NOMO-1 treated with DMSO at 0.1 percent for 48 hours (cell line): Measurements from ENCODE around the gene UPF3A.
"Not testable (repeated sequence)": the region's sequence is repeated elsewhere in the genome, so short reads cannot be mapped to it uniquely, and the experiment has no call there.

Experiments
- DNase-seq: peaks from one replicate; lab custom pipeline; 2025; ENCODE audit not compliant: unreplicated experiment; lab: John Stamatoyannopoulos, UW

UPF3A gene

DNA sequence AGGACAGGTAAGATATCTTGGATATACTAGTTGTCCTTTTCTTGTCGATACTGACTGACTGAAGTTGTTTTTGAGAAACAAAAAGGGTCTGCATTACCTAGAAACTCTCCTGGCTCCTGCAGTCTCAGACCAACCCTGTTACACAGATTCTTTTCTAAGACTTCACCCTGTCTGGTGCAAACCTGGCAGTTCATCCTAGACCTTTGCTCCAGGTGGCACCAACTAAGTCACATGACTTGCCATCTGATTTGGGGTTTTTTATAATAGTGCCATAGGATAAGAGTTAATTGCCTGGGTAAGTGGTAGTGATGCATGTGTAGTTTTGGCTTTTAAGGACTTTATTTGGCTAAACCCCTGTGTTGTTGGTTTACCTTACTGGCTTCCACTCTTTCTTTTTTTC lies 47.2 kb downstream of the UPF3A start:
- no peak for DNase-seq

DNA sequence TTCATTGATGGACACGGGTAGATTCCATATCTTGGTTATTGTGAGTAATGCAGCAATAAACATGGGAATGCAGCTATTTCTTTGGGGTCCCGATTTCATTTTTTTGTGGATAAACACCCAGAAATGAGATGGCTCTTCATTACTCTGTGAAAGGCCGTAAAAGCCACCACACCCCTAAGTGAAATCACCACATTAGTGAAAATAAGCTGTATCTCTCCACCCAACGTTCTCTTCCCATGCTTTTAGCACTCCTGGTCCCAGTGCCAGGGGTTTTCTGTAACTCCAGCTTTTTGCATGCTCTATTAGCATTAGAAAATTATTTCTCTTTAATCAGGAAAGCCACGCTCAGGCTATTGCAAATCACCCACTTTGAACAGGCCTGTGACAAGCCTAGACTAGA lies 48.7 kb downstream of the UPF3A start:
- no peak for DNase-seq

DNA sequence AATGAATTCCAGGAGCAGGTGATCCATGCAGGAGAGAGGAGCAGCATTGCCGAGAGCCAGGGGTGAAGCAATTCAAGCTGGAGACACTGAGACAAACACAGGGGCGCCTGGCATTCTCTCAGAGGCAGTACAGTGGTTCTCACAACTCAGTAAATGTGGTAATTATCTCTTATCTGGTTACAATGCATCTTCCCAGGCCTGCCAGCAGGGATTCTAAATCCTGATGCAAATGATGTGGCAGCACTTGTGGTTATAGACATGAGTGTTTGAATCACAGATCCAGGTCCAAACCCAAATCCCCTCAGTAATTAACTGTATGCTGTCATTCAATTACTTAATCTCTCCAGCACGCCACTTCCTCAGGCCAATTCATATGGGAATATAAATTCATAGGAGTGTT lies 52.5 kb downstream of the UPF3A start:
- not testable (repeated sequence) for DNase-seq

DNA sequence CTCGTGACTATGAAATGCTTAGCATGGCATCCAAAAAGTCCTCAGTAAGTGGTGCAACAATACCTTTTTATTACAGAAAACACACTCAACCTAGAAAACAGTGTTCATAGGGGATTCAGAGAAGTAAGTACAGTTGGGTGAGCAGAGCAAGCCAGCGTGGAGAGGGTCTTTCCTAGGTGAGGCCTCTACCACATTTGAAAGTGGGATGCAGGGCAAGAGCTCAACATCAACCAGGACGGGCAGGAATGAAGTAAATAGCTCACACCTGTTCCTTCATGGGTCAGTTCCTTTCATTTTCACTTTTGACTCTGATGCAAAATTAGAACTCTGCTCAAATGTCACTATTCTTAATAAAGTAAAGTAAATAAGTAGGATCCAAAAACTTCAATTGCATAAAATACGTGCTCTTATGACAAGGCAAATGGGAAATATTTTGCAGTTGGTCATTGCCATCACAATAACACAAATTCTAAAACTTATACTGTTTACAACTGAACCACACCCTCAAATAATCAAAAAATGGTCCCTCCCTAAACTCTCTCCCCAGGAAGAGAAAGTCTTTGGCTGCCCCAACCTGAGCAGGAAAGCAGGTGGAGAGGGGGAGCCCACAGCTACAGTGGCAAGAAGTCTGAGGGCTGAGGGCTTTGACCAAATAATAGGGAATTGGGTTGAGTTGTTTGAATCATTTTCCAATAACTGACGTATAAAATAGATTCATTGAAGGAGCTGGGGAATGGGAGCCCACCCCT lies 53.1 kb downstream of the UPF3A start:
- no peak for DNase-seq

DNA sequence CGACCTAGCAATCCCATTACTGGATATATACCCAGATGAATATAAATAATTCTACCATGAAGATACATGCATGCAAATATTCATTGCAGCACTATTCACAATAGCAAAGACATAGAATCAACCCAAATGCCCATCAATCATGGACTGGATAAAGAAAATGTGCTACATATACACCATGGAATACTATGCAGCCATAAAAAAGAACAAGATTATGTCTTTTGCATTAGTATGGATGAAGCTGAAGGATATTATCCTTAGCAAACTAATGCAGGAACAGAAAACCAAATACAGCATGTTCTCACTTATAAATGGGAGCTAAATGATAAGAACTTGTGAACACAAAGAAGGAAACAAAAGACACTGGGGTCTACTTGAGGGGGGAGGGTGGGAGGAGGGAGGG lies 55.1 kb downstream of the UPF3A start:
- not testable (repeated sequence) for DNase-seq

DNA sequence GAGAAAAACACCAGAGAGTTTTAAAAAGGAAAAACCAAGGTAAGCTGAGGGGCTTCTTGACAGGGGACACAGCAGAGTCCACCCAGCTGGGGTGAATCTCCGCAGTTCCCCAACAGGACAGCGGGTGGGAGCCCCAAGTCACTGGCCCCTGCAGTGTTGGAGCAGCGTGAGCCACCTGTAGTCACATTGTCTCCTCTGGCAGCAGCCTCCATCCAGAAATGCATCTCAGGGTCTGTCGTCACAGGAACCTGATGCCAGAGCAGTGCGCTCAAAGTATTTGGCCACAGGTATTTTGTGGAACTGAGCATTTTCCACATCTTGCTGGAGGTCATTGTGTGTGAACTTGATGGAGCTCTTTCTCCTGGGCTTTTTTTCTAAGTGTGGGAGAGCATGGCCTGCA lies 57.6 kb downstream of the UPF3A start:
- no peak for DNase-seq

DNA sequence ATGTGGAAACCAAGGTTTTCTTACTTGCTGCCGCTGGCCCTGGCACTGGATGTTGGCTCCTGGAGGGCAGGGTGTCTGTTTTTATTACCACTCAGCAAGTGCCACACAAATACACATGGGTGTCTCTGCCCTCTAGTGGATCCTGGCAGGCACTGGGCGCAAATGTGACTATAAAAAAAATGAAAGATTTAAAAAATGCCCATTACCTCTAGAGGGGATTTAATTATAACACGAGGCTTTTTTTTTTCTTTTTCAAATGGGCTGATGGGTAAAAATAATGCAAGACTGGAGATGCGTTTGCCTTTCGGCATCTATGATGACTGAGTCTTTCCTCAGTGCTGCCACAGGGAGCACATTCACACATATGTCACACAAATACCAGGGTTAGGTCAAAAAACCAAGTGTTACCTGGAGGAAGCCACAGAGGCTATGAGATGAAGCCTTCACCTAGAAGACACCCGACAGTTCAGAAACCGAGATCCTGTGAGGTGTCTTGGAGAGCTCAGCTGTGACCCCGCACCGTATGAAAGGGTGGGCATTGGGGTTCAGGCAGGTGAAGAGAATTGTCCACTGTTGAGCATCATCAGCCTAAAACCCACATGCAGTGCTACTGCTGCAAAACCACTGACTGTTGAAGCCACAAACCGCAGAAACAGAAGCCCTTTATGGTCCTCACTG lies 58.6 kb downstream of the UPF3A start:
- peak; percentile 55 for DNase-seq

DNA sequence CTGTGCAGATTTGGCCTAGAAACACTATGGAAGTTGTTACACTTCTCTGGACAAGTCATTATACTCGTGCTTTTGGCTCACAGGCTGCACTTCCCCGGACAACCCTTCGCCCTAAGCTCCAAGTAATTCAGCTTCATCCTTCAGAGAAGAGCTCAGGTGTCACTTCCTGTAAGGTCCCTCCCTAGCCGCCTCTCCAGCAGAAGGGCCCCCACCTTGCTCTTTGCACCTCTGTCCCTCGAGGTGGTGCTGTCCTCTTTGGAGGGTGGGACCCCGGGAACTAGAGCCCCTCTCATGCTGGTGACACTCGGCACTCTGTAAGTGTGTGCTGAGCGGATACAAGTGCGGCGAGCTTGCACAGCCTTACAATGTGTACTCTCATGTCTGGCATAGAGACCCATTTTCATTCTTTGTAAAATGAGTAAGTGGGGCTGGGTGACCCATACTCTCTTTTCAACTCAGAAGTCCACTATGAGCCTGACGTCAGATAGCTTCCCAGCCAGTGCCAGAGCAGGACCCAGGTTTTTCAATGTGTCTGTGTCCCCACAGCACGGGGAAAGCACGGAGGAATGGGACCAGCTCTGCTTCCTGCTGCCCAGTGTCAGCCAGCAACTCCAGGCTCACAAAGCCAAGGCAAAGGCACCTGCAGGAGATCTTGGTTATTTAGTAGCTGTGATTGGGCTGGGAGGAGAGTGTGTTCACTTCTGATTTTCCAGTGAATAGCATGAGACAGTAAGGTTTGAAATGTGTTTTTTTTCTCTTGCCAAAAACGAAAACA lies 59.8 kb downstream of the UPF3A start:
- DNase-seq = no peak

DNA sequence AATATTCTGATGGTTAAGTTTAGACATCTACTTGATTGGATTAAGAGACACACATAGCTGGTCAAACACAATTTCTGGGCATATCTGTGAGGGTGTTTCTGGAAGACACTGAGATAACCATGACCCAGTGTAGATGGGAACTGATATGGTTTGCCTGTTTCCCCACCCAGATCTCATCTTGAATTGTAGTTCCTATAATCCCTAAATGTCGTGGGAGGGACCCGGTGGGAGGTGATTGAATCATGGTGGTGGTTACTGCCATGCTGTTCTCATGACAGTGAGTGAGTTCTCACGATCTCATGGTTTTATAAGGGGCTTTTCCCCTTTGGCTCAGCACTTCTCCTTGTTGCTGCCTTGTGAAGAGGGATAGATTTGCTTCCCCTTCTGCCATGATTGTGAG lies 65.9 kb downstream of the UPF3A start:
- DNase-seq = not testable (repeated sequence)

DNA sequence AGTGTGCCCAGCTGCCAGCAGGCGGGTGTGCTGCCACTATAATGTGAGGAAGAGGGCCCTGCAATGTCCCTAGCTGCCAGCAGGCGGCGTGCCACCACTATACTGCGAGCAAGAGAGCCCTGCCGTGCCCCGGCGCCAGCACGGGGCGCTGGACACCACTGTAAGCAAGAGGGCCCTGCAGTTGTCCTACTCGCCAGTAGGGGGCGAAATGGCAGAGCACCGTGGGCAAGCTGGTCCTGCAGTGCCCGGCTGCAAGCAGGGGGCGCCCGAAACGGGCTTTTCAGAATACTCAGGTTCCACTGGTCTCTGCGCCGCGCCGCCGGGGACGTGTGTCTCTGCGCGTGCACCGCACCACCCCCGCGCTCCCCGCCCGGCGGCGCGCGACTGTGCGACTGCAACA lies 71.4 kb downstream of the UPF3A start:
- DNase-seq = not testable (repeated sequence)

DNA sequence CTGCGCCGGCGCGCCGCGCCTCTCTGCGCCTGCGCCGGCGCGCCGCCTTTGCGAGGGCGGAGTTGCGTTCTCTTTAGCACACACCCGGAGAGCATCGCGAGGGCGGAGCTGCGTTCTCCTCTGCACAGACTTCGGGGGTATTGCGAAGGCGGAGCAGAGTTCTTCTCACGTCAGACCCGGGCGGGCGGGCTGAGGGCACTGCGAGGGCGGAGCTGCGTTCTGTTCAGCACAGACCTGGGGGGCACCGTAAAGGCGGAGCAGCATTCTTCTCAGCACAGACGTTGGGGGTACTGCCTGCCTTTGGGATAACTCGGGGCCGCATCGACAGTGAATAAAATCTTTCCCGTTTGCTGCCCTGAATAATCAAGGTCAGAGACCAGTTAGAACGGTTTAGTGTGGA lies 72.0 kb downstream of the UPF3A start:
- DNase-seq = not testable (repeated sequence)
